ENCODE measurements around the gene NCCRP1.

Gene NCCRP1

GRCh38 chr19:39170386-39171231 is 26.2 kb upstream of the NCCRP1 start:
- in situ Hi-C loops (cut with MboI; ENCODE audit: low sequenced_read_pairs) = no loop called here
- no peaks in the 10 kb centered on the region for H3K4me1 ChIP-seq
- H3K9me3 ChIP-seq = no peaks in the 10 kb centered on the region
- no peak for DNase-seq (ENCODE audit: low spot score in 2 of 2)
- H3K4me3 ChIP-seq = no peak overlapping the region
- no peaks in the 10 kb centered on the region for H3K27me3 ChIP-seq (ENCODE audit: low read depth)
- no peaks in the 10 kb centered on the region for H3K36me3 ChIP-seq (replicated peaks)

GRCh38 chr19:39171479-39172465 is 25.0 kb upstream of the NCCRP1 start:
- Histone ChIP-seq H3K27me3 (ENCODE audit: low read depth) (no peaks in the 10 kb centered on the region), H3K4me3 (no peak overlapping the region), H3K9me3 (no peaks in the 10 kb centered on the region), H3K36me3 (replicated peaks) (no peaks in the 10 kb centered on the region), H3K4me1 (no peaks in the 10 kb centered on the region)
- DNase-seq (ENCODE audit: low spot score in 2 of 2) = no peak
- in situ Hi-C loops (cut with MboI; ENCODE audit: low sequenced_read_pairs) = no loop called here

- in situ Hi-C loops (cut with MboI; ENCODE audit: low sequenced_read_pairs) = no loop called here
- Histone ChIP-seq H3K36me3 (replicated peaks) (no peaks in the 10 kb centered on the region; the same call in 1 of the 2 replicates), H3K4me1 (no peaks in the 10 kb centered on the region), H3K27me3 (ENCODE audit: low read depth) (no peaks in the 10 kb centered on the region), H3K4me3 (no peak overlapping the region), H3K9me3 (no peaks in the 10 kb centered on the region)
- no peak for DNase-seq (ENCODE audit: low spot score in 2 of 2)
Measured at GRCh38 chr19:39172700-39173501, 23.9 kb upstream of the NCCRP1 start.

- no peak overlapping the region for H3K4me3 ChIP-seq
- H3K36me3 ChIP-seq (replicated peaks) = peaks cover 2% of the 10 kb centered on the region
- no peaks in the 10 kb centered on the region for H3K9me3 ChIP-seq
- H3K4me1 ChIP-seq = no peaks in the 10 kb centered on the region
- H3K27me3 ChIP-seq (ENCODE audit: low read depth) = no peaks in the 10 kb centered on the region
- DNase-seq (ENCODE audit: low spot score in 2 of 2) = no peak
- in situ Hi-C loops (cut with MboI; ENCODE audit: low sequenced_read_pairs) = no loop called here
Measured at GRCh38 chr19:39173502-39173991, 23.2 kb upstream of the NCCRP1 start.

DNA sequence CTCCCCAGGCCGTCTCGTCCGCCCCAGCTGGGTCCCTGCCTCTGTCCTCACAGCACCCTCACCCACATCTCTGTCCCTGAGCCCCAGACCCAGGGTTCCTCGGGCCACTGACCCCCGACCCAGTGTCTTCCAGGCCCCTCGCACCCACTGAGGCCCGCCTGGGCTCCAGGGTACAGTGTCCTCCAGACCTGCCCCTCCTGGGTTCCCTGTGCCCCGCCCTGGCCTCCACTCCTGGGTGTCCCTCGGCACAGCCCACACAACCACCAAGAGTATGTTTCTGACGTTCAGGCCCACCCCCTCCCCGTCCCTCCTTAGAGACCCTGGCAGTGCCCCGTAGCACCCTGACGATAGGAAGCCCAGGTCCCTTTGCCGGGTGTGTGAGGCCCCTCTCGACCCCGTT is 22.6 kb upstream of the NCCRP1 start:
- Histone ChIP-seq H3K27me3 (ENCODE audit: low read depth) (no peaks in the 10 kb centered on the region), H3K4me3 (no peak overlapping the region), H3K9me3 (no peaks in the 10 kb centered on the region), H3K4me1 (no peaks in the 10 kb centered on the region), H3K36me3 (replicated peaks) (peaks cover 4% of the 10 kb centered on the region)
- in situ Hi-C loops (cut with MboI; ENCODE audit: low sequenced_read_pairs) = no loop called here
- DNase-seq (ENCODE audit: low spot score in 2 of 2) = no peak

GRCh38 chr19:39174558-39175544 is 21.9 kb upstream of the NCCRP1 start:
- peaks cover 4% of the 10 kb centered on the region for H3K36me3 ChIP-seq (replicated peaks)
- H3K4me3 ChIP-seq = no peak overlapping the region
- no peaks in the 10 kb centered on the region for H3K4me1 ChIP-seq
- in situ Hi-C loops (cut with MboI; ENCODE audit: low sequenced_read_pairs) = no loop called here
- no peaks in the 10 kb centered on the region for H3K9me3 ChIP-seq
- H3K27me3 ChIP-seq (ENCODE audit: low read depth) = no peaks in the 10 kb centered on the region
- no peak for DNase-seq (ENCODE audit: low spot score in 2 of 2)

DNA sequence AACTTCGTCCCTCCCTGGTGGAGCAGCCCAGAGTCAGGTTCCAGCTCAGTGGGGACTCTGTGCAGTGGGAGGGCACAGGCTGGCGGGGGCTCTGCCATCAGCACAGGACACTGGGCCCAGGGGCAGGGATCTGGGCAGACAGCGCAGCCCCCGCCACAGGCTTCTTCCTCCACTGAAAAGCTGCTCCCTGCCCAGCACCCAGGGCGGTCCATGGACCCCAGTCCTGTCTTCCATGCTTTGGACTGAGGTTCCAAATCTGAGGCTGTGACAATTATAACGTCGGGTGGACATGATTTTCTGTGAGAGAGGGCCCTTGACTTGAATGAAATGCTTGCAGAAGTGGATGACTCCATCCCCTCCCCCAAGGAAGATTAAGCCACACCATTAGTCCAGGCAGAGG is 21.2 kb upstream of the NCCRP1 start:
- peaks cover 4% of the 10 kb centered on the region for H3K36me3 ChIP-seq (replicated peaks)
- no peak for DNase-seq (ENCODE audit: low spot score in 2 of 2)

DNA sequence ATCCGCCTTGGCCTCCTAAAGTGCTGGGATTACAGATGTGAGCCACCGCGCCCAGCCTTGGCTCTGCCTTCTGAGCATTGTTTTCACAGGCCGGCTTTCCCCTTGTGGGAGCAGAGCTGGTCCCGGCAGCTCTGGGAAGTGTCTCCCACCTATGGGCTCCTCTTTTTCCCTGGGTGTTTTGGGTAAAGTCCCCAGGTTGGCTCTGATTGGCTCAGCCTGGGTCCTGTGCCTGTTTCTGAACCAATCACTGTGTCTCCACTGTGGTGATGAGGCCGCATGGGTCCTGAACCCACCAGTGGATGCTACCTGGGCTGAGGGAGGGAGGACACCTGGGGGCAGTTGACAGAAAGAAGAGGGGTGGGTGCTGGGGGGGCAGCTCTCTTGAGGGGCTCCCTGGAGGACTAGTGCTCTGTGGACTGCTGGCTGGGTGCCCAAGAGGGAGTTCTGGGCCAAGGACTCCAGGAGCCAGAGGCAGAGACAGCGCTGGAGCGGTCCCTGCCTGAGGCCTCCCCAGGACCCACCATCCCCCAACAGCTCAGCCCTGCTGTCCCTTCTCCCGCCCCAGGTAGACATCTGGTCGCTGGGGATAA is 19.6 kb upstream of the NCCRP1 start:
- in situ Hi-C loops (cut with MboI; ENCODE audit: low sequenced_read_pairs) = no loop called here
- H3K9me3 ChIP-seq = no peaks in the 10 kb centered on the region
- no peak overlapping the region for H3K4me3 ChIP-seq
- H3K27me3 ChIP-seq (ENCODE audit: low read depth) = no peaks in the 10 kb centered on the region
- H3K4me1 ChIP-seq = no peaks in the 10 kb centered on the region
- no peak for DNase-seq (ENCODE audit: low spot score in 2 of 2)
- H3K36me3 ChIP-seq (replicated peaks) = peaks cover 4% of the 10 kb centered on the region

More for the DNA sequence above, 21.2 kb upstream of the NCCRP1 start:
- Histone ChIP-seq H3K4me1 (no peaks in the 10 kb centered on the region), H3K9me3 (no peaks in the 10 kb centered on the region), H3K4me3 (no peak overlapping the region), H3K27me3 (ENCODE audit: low read depth) (no peaks in the 10 kb centered on the region)
- in situ Hi-C loops (cut with MboI; ENCODE audit: low sequenced_read_pairs) = no loop called here

DNA sequence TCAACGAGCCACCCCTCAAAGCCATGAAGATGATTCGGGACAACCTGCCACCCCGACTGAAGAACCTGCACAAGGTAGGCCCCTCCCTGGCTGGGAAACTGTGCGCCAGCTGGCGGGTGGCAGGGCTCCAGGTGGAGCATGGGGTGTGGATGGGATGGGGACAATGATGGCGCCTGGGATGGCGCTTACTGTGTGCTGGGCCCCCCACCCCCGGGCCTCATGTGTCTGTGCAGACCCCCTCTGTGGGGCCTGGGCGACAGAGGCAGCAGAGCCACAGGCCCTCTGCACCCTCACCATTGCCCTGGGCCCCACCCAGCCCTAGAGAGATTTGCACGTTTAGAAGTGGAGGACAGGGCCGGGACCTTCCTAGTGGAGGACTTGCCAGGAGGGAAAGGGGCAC is 19.0 kb upstream of the NCCRP1 start:
- Histone ChIP-seq H3K36me3 (replicated peaks) (peaks cover 4% of the 10 kb centered on the region), H3K4me1 (no peaks in the 10 kb centered on the region), H3K4me3 (no peak overlapping the region), H3K27me3 (ENCODE audit: low read depth) (no peaks in the 10 kb centered on the region), H3K9me3 (no peaks in the 10 kb centered on the region)
- in situ Hi-C loops (cut with MboI; ENCODE audit: low sequenced_read_pairs) = no loop called here
- no peak for DNase-seq (ENCODE audit: low spot score in 2 of 2)

DNA sequence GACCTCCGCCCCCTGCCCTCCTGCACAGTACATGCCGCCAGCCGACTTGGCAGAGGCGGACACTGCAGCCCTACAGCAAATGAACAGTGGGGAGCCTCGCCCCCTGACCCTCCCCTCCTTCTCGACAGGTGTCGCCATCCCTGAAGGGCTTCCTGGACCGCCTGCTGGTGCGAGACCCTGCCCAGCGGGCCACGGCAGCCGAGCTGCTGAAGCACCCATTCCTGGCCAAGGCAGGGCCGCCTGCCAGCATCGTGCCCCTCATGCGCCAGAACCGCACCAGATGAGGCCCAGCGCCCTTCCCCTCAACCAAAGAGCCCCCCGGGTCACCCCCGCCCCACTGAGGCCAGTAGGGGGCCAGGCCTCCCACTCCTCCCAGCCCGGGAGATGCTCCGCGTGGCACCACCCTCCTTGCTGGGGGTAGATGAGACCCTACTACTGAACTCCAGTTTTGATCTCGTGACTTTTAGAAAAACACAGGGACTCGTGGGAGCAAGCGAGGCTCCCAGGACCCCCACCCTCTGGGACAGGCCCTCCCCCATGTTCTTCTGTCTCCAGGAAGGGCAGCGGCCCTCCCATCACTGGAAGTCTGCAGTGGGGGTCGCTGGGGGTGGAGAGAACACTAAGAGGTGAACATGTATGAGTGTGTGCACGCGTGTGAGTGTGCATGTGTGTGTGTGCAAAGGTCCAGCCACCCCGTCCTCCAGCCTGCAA is 18.3 kb upstream of the NCCRP1 start:
- Histone ChIP-seq H3K9me3 (no peaks in the 10 kb centered on the region), H3K4me1 (no peaks in the 10 kb centered on the region), H3K36me3 (replicated peaks) (peaks cover 4% of the 10 kb centered on the region), H3K4me3 (no peak overlapping the region), H3K27me3 (ENCODE audit: low read depth) (no peaks in the 10 kb centered on the region)
- DNase-seq (ENCODE audit: low spot score in 2 of 2) = no peak
- in situ Hi-C loops (cut with MboI; ENCODE audit: low sequenced_read_pairs) = no loop called here

GRCh38 chr19:39179754-39180153 is 17.0 kb upstream of the NCCRP1 start:
- H3K9me3 ChIP-seq = no peaks in the 10 kb centered on the region
- DNase-seq (ENCODE audit: low spot score in 2 of 2) = no peak
- in situ Hi-C loops (cut with MboI; ENCODE audit: low sequenced_read_pairs) = no loop called here
- H3K27me3 ChIP-seq (ENCODE audit: low read depth) = no peaks in the 10 kb centered on the region
- H3K4me1 ChIP-seq = no peaks in the 10 kb centered on the region
- no peak overlapping the region for H3K4me3 ChIP-seq
- peaks cover 4% of the 10 kb centered on the region for H3K36me3 ChIP-seq (replicated peaks)

DNA sequence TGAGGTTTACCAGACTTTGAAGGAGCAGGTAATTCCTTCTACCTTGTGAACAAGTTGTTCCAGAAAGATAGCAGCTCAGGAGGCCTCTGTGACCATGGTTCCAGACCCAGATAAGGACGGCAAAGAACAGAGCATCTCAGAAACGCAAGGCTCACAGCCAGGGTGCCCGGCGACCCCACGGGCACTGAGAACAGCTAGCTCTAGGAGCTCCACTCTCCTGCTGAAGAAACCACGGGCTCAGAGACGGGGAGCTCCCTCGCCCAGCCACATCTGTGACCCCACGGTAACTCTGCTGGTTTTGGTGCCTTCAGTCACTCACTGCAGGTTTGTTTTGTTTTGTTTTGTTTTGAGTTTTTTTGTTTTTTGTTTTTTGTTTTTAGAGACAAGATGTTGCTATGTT is 16.0 kb upstream of the NCCRP1 start:
- H3K27me3 ChIP-seq (ENCODE audit: low read depth) = no peaks in the 10 kb centered on the region
- H3K4me3 ChIP-seq = no peak overlapping the region
- H3K36me3 ChIP-seq (replicated peaks) = peaks cover 4% of the 10 kb centered on the region
- no peak for DNase-seq (ENCODE audit: low spot score in 2 of 2)
- no peaks in the 10 kb centered on the region for H3K4me1 ChIP-seq
- no peaks in the 10 kb centered on the region for H3K9me3 ChIP-seq
- in situ Hi-C loops (cut with MboI; ENCODE audit: low sequenced_read_pairs) = no loop called here

Measured in HAP-1 (cell line).